Sigmoid colon (tissue), 7 donors: ENCODE results near the gene DNAJB7. TPM values are rescaled to one million over a fixed set of nuclear protein-coding genes. Genes with fewer than 3 reads are reported as not detected.

Experiments used
- DNase-seq: peaks from one replicate; pipeline ENCODE4 v3.0.0-alpha.2; 2019
- H3K27ac ChIP-seq, 4 donors: fragments of 200-600 bp; sonication (generic); one replicate each; pipeline ENCODE4 v1.5.1; 2016 to 2019; ENCODE audit warnings: mild to moderate bottlenecking in 1 of 4
- H3K27me3 ChIP-seq, 3 donors: fragments of 200-600 bp; sonication (generic); one replicate each; pipeline ENCODE4 v1.5.1; 2019; ENCODE audit warnings: mild to moderate bottlenecking in 1 of 3
- H3K36me3 ChIP-seq, 4 donors: fragments of 200-600 bp; sonication (generic); one replicate each; pipeline ENCODE4 v1.5.1; 2016 to 2019
- H3K4me1 ChIP-seq, 4 donors: fragments of 200-600 bp; sonication (generic); one replicate each; pipeline ENCODE4 v1.5.1; 2017 to 2019
- H3K4me3 ChIP-seq, 4 donors: fragments of 200-600 bp; sonication (generic); one replicate each; pipeline ENCODE4 v1.5.1; 2017 to 2019; ENCODE audit warnings: mild to moderate bottlenecking in 2 of 4, moderate library complexity in 1 of 4
- H3K9me3 ChIP-seq, 4 donors: fragments of 200-600 bp in 3 of 4; sonication (generic) in 3 of 4; one replicate each; pipeline versions ENCODE4 v1.5.1 to v1.6.1; 2013 to 2019
- CTCF ChIP-seq, 4 experiments: fragments of 450-650 bp in 3 of 4; fragments of 200-600 bp in 1 of 4; IDR thresholded peaks; one replicate each; pipeline ENCODE4 v1.5.1; 2016 to 2019; ENCODE audit warnings: antibody characterized with exemption in 4 of 4, mild to moderate bottlenecking in 3 of 4, moderate library complexity in 2 of 4
- EP300 ChIP-seq, 4 donors: sonication (generic); formaldehyde crosslinking; IDR thresholded peaks; one replicate each; pipeline ENCODE4 v1.6.1; 2017; ENCODE audit warnings: antibody characterized with exemption in 4 of 4
- POLR2A ChIP-seq, 2 donors: fragments of 450-650 bp; IDR thresholded peaks; one replicate each; pipeline ENCODE4 v1.6.1; 2016; ENCODE audit warnings: antibody characterized with exemption in 2 of 2, mild to moderate bottlenecking in 2 of 2, moderate library complexity in 2 of 2
- POLR2AphosphoS5 ChIP-seq, 4 donors: sonication (generic); formaldehyde crosslinking; IDR thresholded peaks; one replicate each; pipeline ENCODE4 v1.6.1; 2017; ENCODE audit warnings: antibody characterized with exemption in 4 of 4
- WGBS, 2 donors: extraction: QIAGEN DNeasy Blood & Tissue Kit; methylation state at CpG; one replicate each; pipeline ENCODE4 v1.1.7; 2013; 5-methylcytosine and 5-hydroxymethylcytosine counted together
- intact Hi-C: fragments of 100-400 bp; cut with DNase I; formaldehyde crosslinking; loops from one replicate; pipeline ENCODE4 v1.15.1; 2023
- polyA plus RNA-seq, 3 donors: library from polyadenylated mRNA; stranded (reverse); fragments of 200-250 nt; gene quantifications; one replicate each; pipeline ENCODE4 v1.2.3, GENCODE V29; 2013
- total RNA-seq, 4 donors: library from RNA; depleted of rRNA; stranded (reverse); fragments of >200 nt; gene quantifications; one replicate each; pipeline ENCODE4 v1.1.0, GENCODE V29; 2016
- donor health status: healthy with polysubstance abuse.
- donor health status: Bipolar disorder and iron deficiency.
- donor health status: healthy.

Gene DNAJB7
- total RNA-seq = not detected
- polyA plus RNA-seq = under 1 TPM in 2 of 3 donors, not detected in 1; 0.07 to 0.60 TPM

GRCh38 chr22:40862013-40862412 lies at the start of gene DNAJB7:
TSS of gene DNAJB7 (minus strand) at chr22:40862113. CDS start at chr22:40861994, 119 bp downstream.
- Histone ChIP-seq H3K9me3 (no peaks in the 10 kb centered on the region), H3K36me3 (peaks cover 0 to 17% (median 0%) of the 10 kb centered on the region in 4 donors), H3K4me3 (no peak within 1 kb of the TSS), H3K4me1 (peaks cover 0 to 14% (median 14%) of the 10 kb centered on the region in 4 donors), H3K27ac (no peak within 1 kb of the TSS), H3K27me3 (no peaks in the 10 kb centered on the region)
- no peak for TF ChIP-seq EP300 (IDR thresholded peaks at IDR 0.05)
- TF ChIP-seq POLR2A (IDR thresholded peaks at IDR 0.05) = no peak
- TF ChIP-seq POLR2AphosphoS5 (IDR thresholded peaks at IDR 0.05) = no peak
- WGBS, 2 donors = 89 to 95% methylated on average over 3 of the region's 3 CpGs
- no peak for DNase-seq
- intact Hi-C loops = no loop called here

GRCh38 chr22:40908895-40909294 lies 47.0 kb upstream of the DNAJB7 start:
- peaks cover 6 to 84% (median 18%) of the 10 kb centered on the region in 4 donors for H3K36me3 ChIP-seq

GRCh38 chr22:40904101-40904500 lies 42.2 kb upstream of the DNAJB7 start:
- peaks cover 0 to 39% (median 14%) of the 10 kb centered on the region in 4 donors for H3K36me3 ChIP-seq
- TF ChIP-seq POLR2A (IDR thresholded peaks at IDR 0.05) (no peak), CTCF (IDR thresholded peaks at IDR 0.05) (no peak), EP300 (IDR thresholded peaks at IDR 0.05) (no peak), POLR2AphosphoS5 (IDR thresholded peaks at IDR 0.05) (no peak)
- no peak for DNase-seq
- H3K27ac ChIP-seq = no peak overlapping the region
- H3K9me3 ChIP-seq = no peaks in the 10 kb centered on the region
- WGBS, 2 donors = 95 to 96% methylated on average over 1 of the region's 1 CpG
- no peaks in the 10 kb centered on the region for H3K27me3 ChIP-seq
- H3K4me1 ChIP-seq = no peaks in the 10 kb centered on the region
- no peak overlapping the region for H3K4me3 ChIP-seq
- intact Hi-C loops = no loop called here

More at GRCh38 chr22:40908895-40909294, 47.0 kb upstream of the DNAJB7 start:
- no peaks in the 10 kb centered on the region for H3K4me1 ChIP-seq
- no peak for DNase-seq
- no peak overlapping the region for H3K27ac ChIP-seq
- H3K27me3 ChIP-seq = no peaks in the 10 kb centered on the region
- no peak for TF ChIP-seq POLR2AphosphoS5 (IDR thresholded peaks at IDR 0.05)
- no peak for TF ChIP-seq CTCF (IDR thresholded peaks at IDR 0.05)
- no peak for TF ChIP-seq EP300 (IDR thresholded peaks at IDR 0.05)
- TF ChIP-seq POLR2A (IDR thresholded peaks at IDR 0.05) = no peak
- no peaks in the 10 kb centered on the region for H3K9me3 ChIP-seq
- no peak overlapping the region for H3K4me3 ChIP-seq
- WGBS, 2 donors = 96 to 99% methylated on average over 6 of the region's 6 CpGs
- intact Hi-C loops = no loop called here

- H3K36me3 ChIP-seq = peaks cover 0 to 18% (median 0%) of the 10 kb centered on the region in 4 donors
- H3K27ac ChIP-seq = no peak overlapping the region
- H3K4me1 ChIP-seq = no peaks in the 10 kb centered on the region
- 32 to 35% methylated on average over 3 of the region's 3 CpGs for WGBS, 2 donors
- intact Hi-C loops = no loop called here
- no peak for DNase-seq
- H3K27me3 ChIP-seq = no peaks in the 10 kb centered on the region
- H3K9me3 ChIP-seq = no peaks in the 10 kb centered on the region
- TF ChIP-seq POLR2A (IDR thresholded peaks at IDR 0.05) (no peak), CTCF (IDR thresholded peaks at IDR 0.05) (peak in 2 of 4 experiments; percentile 37 to 41), EP300 (IDR thresholded peaks at IDR 0.05) (no peak), POLR2AphosphoS5 (IDR thresholded peaks at IDR 0.05) (no peak)
- no peak overlapping the region for H3K4me3 ChIP-seq
Observed at GRCh38 chr22:40898850-40899357, 37.0 kb upstream of the DNAJB7 start.

- no peak for TF ChIP-seq POLR2A (IDR thresholded peaks at IDR 0.05)
- TF ChIP-seq EP300 (IDR thresholded peaks at IDR 0.05) = no peak
- TF ChIP-seq CTCF (IDR thresholded peaks at IDR 0.05) = no peak
- no peak for TF ChIP-seq POLR2AphosphoS5 (IDR thresholded peaks at IDR 0.05)
- no peak for DNase-seq
- Histone ChIP-seq H3K9me3 (no peaks in the 10 kb centered on the region), H3K36me3 (peaks cover 0 to 44% (median 4%) of the 10 kb centered on the region in 4 donors), H3K27ac (no peak overlapping the region), H3K27me3 (no peaks in the 10 kb centered on the region), H3K4me3 (no peak overlapping the region), H3K4me1 (no peaks in the 10 kb centered on the region)
- 97 to 99% methylated on average over 4 of the region's 4 CpGs for WGBS, 2 donors
- intact Hi-C loops = no loop called here
Observed at GRCh38 chr22:40894417-40894816, 32.5 kb upstream of the DNAJB7 start.
